HEK293 (cell line): ENCODE data around the gene FERMT1.

Source experiments
- CTCF ChIA-PET: fragments of 350-600 bp; formaldehyde crosslinking; extraction: SDS; loops from one replicate; lab custom pipeline; 2021; ENCODE audit warnings: antibody characterized with exemption; lab: Yijun Ruan, JAX
- POLR2A ChIA-PET: fragments of 300-600 bp; formaldehyde crosslinking; extraction: SDS; loops from one replicate; lab custom pipeline; 2020; ENCODE audit warnings: antibody characterized with exemption, inconsistent platforms; lab: Yijun Ruan, JAX
- H3K27ac ChIP-seq: fragments of 200-500 bp; sonication (Bioruptor generic); 2 replicates; pipeline ENCODE4 v1.5.1; 2014; ENCODE audit warnings: low read depth, low read length, control low read depth, inconsistent platforms; ENCODE audit errors: extremely low read depth
- H3K36me3 ChIP-seq, 2 experiments: fragments of 200-500 bp in 1 of 2; sonication (Bioruptor generic) in 1 of 2; 1 replicate in 1 of 2; 2 replicates in 1 of 2; pipeline ENCODE4 v1.5.1; 2014 to 2017; ENCODE audit warnings: inconsistent platforms in 2 of 2, low read length in 2 of 2; ENCODE audit not compliant: control insufficient read depth in 2 of 2, insufficient read depth in 1 of 2
- H3K4me1 ChIP-seq: fragments of 200-500 bp; sonication (Bioruptor generic); 2 replicates; pipeline ENCODE4 v1.5.1; 2014; ENCODE audit warnings: mild to moderate bottlenecking, low read length, inconsistent platforms; ENCODE audit not compliant: control insufficient read depth, insufficient read depth
- H3K4me3 ChIP-seq: 2 replicates; pipeline ENCODE4 v1.5.1; 2011; ENCODE audit warnings: low read depth, mild to moderate bottlenecking, control low read depth, low read length, moderate library complexity
- H3K9me3 ChIP-seq: fragments of 200-500 bp; sonication (Bioruptor generic); 2 replicates; pipeline ENCODE4 v1.5.1; 2014; ENCODE audit warnings: low read depth, low read length, inconsistent platforms; ENCODE audit not compliant: control insufficient read depth, insufficient read depth
- AEBP2 ChIP-seq: fragments of 450-650 bp; formaldehyde crosslinking; IDR thresholded peaks from 2 replicates; pipeline ENCODE4 v1.5.1; 2016; ENCODE audit warnings: missing biosample characterization, missing genetic modification characterization, borderline replicate concordance
- ATF2 ChIP-seq: fragments of 450-650 bp; formaldehyde crosslinking; IDR thresholded peaks from 2 replicates; pipeline ENCODE4 v1.5.1; 2016; ENCODE audit warnings: missing biosample characterization, missing genetic modification characterization, low read depth
- EGR2 ChIP-seq: fragments of 450-650 bp; formaldehyde crosslinking; IDR thresholded peaks from 2 replicates; pipeline ENCODE4 v1.5.1; 2016; ENCODE audit warnings: low read depth, missing biosample characterization, missing genetic modification characterization
- KLF16 ChIP-seq: fragments of 450-650 bp; formaldehyde crosslinking; IDR thresholded peaks from 2 replicates; pipeline ENCODE4 v1.5.1; 2017; ENCODE audit warnings: missing biosample characterization, missing genetic modification characterization
- TRIM28 ChIP-seq: IDR thresholded peaks from 2 replicates; pipeline ENCODE4 v1.6.1; 2011; ENCODE audit warnings: low read length, control low read depth, borderline replicate concordance
- ZBTB48 ChIP-seq: fragments of 450-650 bp; formaldehyde crosslinking; IDR thresholded peaks from 2 replicates; pipeline ENCODE4 v1.5.1; 2016; ENCODE audit warnings: missing biosample characterization, missing genetic modification characterization
- ZEB2 ChIP-seq: fragments of 450-650 bp; formaldehyde crosslinking; IDR thresholded peaks from 2 replicates; pipeline ENCODE4 v1.5.1; 2016; ENCODE audit warnings: missing biosample characterization, missing genetic modification characterization
- ZNF175 ChIP-seq: fragments of 450-650 bp; formaldehyde crosslinking; IDR thresholded peaks from 2 replicates; pipeline ENCODE4 v1.5.1; 2016; ENCODE audit warnings: missing biosample characterization, missing genetic modification characterization
- ZNF292 ChIP-seq: fragments of 450-650 bp; formaldehyde crosslinking; IDR thresholded peaks from 2 replicates; pipeline ENCODE4 v1.5.1; 2016; ENCODE audit warnings: low read depth, missing biosample characterization, missing genetic modification characterization, borderline replicate concordance
- ZNF354C ChIP-seq: fragments of 450-650 bp; formaldehyde crosslinking; IDR thresholded peaks from 2 replicates; pipeline ENCODE4 v1.5.1; 2016; ENCODE audit warnings: missing biosample characterization, missing genetic modification characterization, low read depth, borderline replicate concordance
- ZNF362 ChIP-seq: fragments of 450-650 bp; formaldehyde crosslinking; IDR thresholded peaks from 2 replicates; pipeline ENCODE4 v1.5.1; 2016; ENCODE audit warnings: missing biosample characterization, missing genetic modification characterization
- ZNF366 ChIP-seq: fragments of 450-650 bp; formaldehyde crosslinking; conservative IDR thresholded peaks from 2 replicates; pipeline ENCODE4 v1.5.1; 2016; ENCODE audit warnings: missing biosample characterization, missing genetic modification characterization
- ZNF391 ChIP-seq: fragments of 450-650 bp; formaldehyde crosslinking; IDR thresholded peaks from 2 replicates; pipeline ENCODE4 v1.5.1; 2016; ENCODE audit warnings: low read depth, missing biosample characterization, missing genetic modification characterization, borderline replicate concordance
- ZNF394 ChIP-seq: fragments of 450-650 bp; formaldehyde crosslinking; IDR thresholded peaks from 2 replicates; pipeline ENCODE4 v1.5.1; 2016; ENCODE audit warnings: missing biosample characterization, missing genetic modification characterization, mild to moderate bottlenecking, moderate library complexity, borderline replicate concordance
- ZNF426 ChIP-seq: fragments of 450-650 bp; formaldehyde crosslinking; IDR thresholded peaks from 2 replicates; pipeline ENCODE4 v1.5.1; 2017; ENCODE audit warnings: missing biosample characterization, missing genetic modification characterization, mild to moderate bottlenecking, inconsistent platforms, moderate library complexity
- ZNF488 ChIP-seq: fragments of 450-650 bp; formaldehyde crosslinking; IDR thresholded peaks from 2 replicates; pipeline ENCODE4 v1.5.1; 2016; ENCODE audit warnings: missing biosample characterization, missing genetic modification characterization
- ZNF664 ChIP-seq: fragments of 450-650 bp; formaldehyde crosslinking; IDR thresholded peaks from 2 replicates; pipeline ENCODE4 v1.5.1; 2016; ENCODE audit warnings: missing biosample characterization, missing genetic modification characterization
- ZNF830 ChIP-seq: fragments of 450-650 bp; IDR thresholded peaks from 2 replicates; pipeline ENCODE4 v1.5.0; 2018; ENCODE audit warnings: missing biosample characterization, missing genetic modification characterization, low read depth, mild to moderate bottlenecking, moderate library complexity
- ZSCAN18 ChIP-seq: fragments of 450-650 bp; formaldehyde crosslinking; IDR thresholded peaks from 2 replicates; pipeline ENCODE4 v1.5.1; 2016; ENCODE audit warnings: missing biosample characterization, missing genetic modification characterization
- ZSCAN30 ChIP-seq: fragments of 450-650 bp; IDR thresholded peaks from 2 replicates; pipeline ENCODE4 v1.5.1; 2018; ENCODE audit warnings: missing biosample characterization, mild to moderate bottlenecking, missing genetic modification characterization, moderate library complexity
- ZXDB ChIP-seq: fragments of 450-650 bp; formaldehyde crosslinking; IDR thresholded peaks from 2 replicates; pipeline ENCODE4 v1.5.1; 2016; ENCODE audit warnings: missing biosample characterization, missing genetic modification characterization

The FERMT1 gene

GRCh38 chr20:6083926-6084325 lies 38.9 kb downstream of the FERMT1 start:
- TF ChIP-seq ZNF426 (tag by site-specific recombination) (no peak), ATF2 (tag by site-specific recombination) (no peak), KLF16 (tag by site-specific recombination) (no peak), ZNF362 (no peak)
- ChIA-PET CTCF (interaction anchor here (0.6 kb wide), 1 partner anchor 554 kb away, joined by 4 read pairs; no protein-coding TSS in a partner anchor), POLR2A (no interaction called here)
- Histone ChIP-seq H3K27ac (no peak overlapping the region), H3K9me3 (no peaks in the 10 kb centered on the region), H3K36me3 (no peaks in the 10 kb centered on the region), H3K4me1 (no peaks in the 10 kb centered on the region), H3K4me3 (no peak overlapping the region)

GRCh38 chr20:6081236-6081635 lies 41.6 kb downstream of the FERMT1 start:
- H3K36me3 ChIP-seq: no peaks in the 10 kb centered on the region
- CTCF ChIA-PET: no interaction called here

GRCh38 chr20:6079016-6079415 lies 43.8 kb downstream of the FERMT1 start:
- CTCF ChIA-PET: interaction anchor here (0.5 to 2.8 kb wide), 10 partner anchors 14 to 551 kb away, joined by 3 to 18 read pairs (median 4); no protein-coding TSS in a partner anchor

More at GRCh38 chr20:6081236-6081635, 41.6 kb downstream of the FERMT1 start:
- POLR2A ChIA-PET: no interaction called here
- Histone ChIP-seq H3K27ac (no peak overlapping the region), H3K4me3 (no peak overlapping the region), H3K9me3 (no peaks in the 10 kb centered on the region), H3K4me1 (no peaks in the 10 kb centered on the region)
- TF ChIP-seq ZNF830 (tag by site-specific recombination) (no peak), EGR2 (no peak), ZSCAN18 (no peak), ZNF391 (tag by site-specific recombination) (no peak), ZNF394 (tag by site-specific recombination) (no peak), ZBTB48 (tag by site-specific recombination) (no peak), AEBP2 (tag by site-specific recombination) (no peak)

More at GRCh38 chr20:6079016-6079415, 43.8 kb downstream of the FERMT1 start:
- TF ChIP-seq ZXDB (tag by site-specific recombination): no peak
- TF ChIP-seq ZSCAN30 (tag by site-specific recombination): no peak
- TF ChIP-seq ZSCAN18: no peak
- TF ChIP-seq ZNF488: no peak
- no peak for TF ChIP-seq ZNF292 (tag by site-specific recombination)
- no peak for TF ChIP-seq ZNF664 (tag by site-specific recombination)
- no peak for TF ChIP-seq ZEB2 (tag by site-specific recombination)
- no peak for TF ChIP-seq TRIM28
- no peak for TF ChIP-seq ZNF175
- no peak for TF ChIP-seq ZNF366 (tag by site-specific recombination)
- no peak for TF ChIP-seq ZNF354C (tag by site-specific recombination)
- Histone ChIP-seq H3K4me3 (no peak overlapping the region), H3K27ac (no peak overlapping the region), H3K36me3 (no peaks in the 10 kb centered on the region), H3K9me3 (no peaks in the 10 kb centered on the region), H3K4me1 (no peaks in the 10 kb centered on the region)
- POLR2A ChIA-PET: no interaction called here
